GM23338 (cell line): ENCODE results near the gene KLHL6. TPM values are rescaled to one million over a fixed set of nuclear protein-coding genes. Genes with fewer than 3 reads are reported as not detected.

Source experiments
- ATAC-seq: fragments of 200-7000 bp; cut with Tn5 transposase; 3 replicates; pipeline ENCODE4 v1.9.1; 2020
- DNase-seq: peaks from one replicate; pipeline ENCODE4 v3.0.0-alpha.2; 2015; ENCODE audit warnings: low spot score
- H2AFZ ChIP-seq: fragments of 200-600 bp; sonication (generic); 2 replicates; pipeline ENCODE4 v1.8.0; 2016; ENCODE audit warnings: antibody characterized with exemption, mild to moderate bottlenecking, moderate library complexity
- H3F3A ChIP-seq: fragments of 200-600 bp; sonication (generic); replicated peaks from 2 replicates; pipeline ENCODE4 v1.8.0; 2017; ENCODE audit warnings: antibody characterized with exemption, mixed run types, low read depth
- H3K27ac ChIP-seq: fragments of 200-600 bp; sonication (generic); 2 replicates; pipeline ENCODE4 v1.6.1; 2016; ENCODE audit warnings: low read depth
- H3K27me3 ChIP-seq: fragments of 200-600 bp; sonication (generic); 2 replicates; pipeline ENCODE4 v1.8.0; 2016; ENCODE audit warnings: mild to moderate bottlenecking, mixed run types, moderate library complexity; ENCODE audit not compliant: insufficient read depth
- H3K36me3 ChIP-seq: fragments of 200-600 bp; sonication (generic); 2 replicates; pipeline ENCODE4 v1.8.0; 2016; ENCODE audit warnings: mild to moderate bottlenecking; ENCODE audit not compliant: insufficient read depth
- H3K4me1 ChIP-seq: fragments of 200-600 bp; sonication (generic); 2 replicates; pipeline ENCODE4 v1.8.0; 2016; ENCODE audit warnings: mild to moderate bottlenecking, moderate library complexity; ENCODE audit not compliant: insufficient read depth
- H3K4me2 ChIP-seq: fragments of 200-600 bp; sonication (generic); 2 replicates; pipeline ENCODE4 v1.7.1; 2017; ENCODE audit warnings: mixed run types
- H3K4me3 ChIP-seq: fragments of 200-600 bp; sonication (generic); 2 replicates; pipeline ENCODE4 v1.6.1; 2016; ENCODE audit warnings: mixed run types
- H3K79me2 ChIP-seq: fragments of 200-600 bp; sonication (generic); replicated peaks from 2 replicates; pipeline ENCODE4 v1.8.0; 2017; ENCODE audit warnings: mild to moderate bottlenecking; ENCODE audit not compliant: insufficient read depth
- H3K9me2 ChIP-seq: fragments of 200-600 bp; sonication (generic); 2 replicates; pipeline ENCODE4 v1.8.0; 2017; ENCODE audit not compliant: insufficient read depth
- H4K20me1 ChIP-seq: fragments of 200-600 bp; sonication (generic); replicated peaks from 2 replicates; pipeline ENCODE4 v1.8.0; 2017; ENCODE audit warnings: mild to moderate bottlenecking; ENCODE audit not compliant: insufficient read depth
- H3K27ac Mint-ChIP-seq: 2 replicates; pipeline ENCODE4 v1.8.0; 2020; ENCODE audit warnings: inconsistent platforms, mild to moderate bottlenecking, moderate library complexity, mixed read lengths
- H3K27me3 Mint-ChIP-seq: 3 replicates; pipeline ENCODE4 v1.8.0; 2022; ENCODE audit warnings: low read depth, mild to moderate bottlenecking, moderate library complexity, mixed read lengths, inconsistent platforms; ENCODE audit not compliant: insufficient read depth, poor library complexity
- H3K36me3 Mint-ChIP-seq: 3 replicates; pipeline ENCODE4 v1.8.0; 2021; ENCODE audit warnings: low read depth, mild to moderate bottlenecking, inconsistent platforms, moderate library complexity, mixed read lengths
- H3K4me1 Mint-ChIP-seq: 3 replicates; pipeline ENCODE4 v1.8.0; 2020; ENCODE audit warnings: mild to moderate bottlenecking, inconsistent platforms, mixed read lengths
- H3K4me3 Mint-ChIP-seq: 3 replicates; pipeline ENCODE4 v1.8.0; 2021; ENCODE audit warnings: moderate library complexity, mild to moderate bottlenecking, inconsistent platforms, mixed read lengths
- H3K9me3 Mint-ChIP-seq: 3 replicates; pipeline ENCODE4 v1.8.0; 2020; ENCODE audit warnings: moderate library complexity, mild to moderate bottlenecking, inconsistent platforms, mixed read lengths
- CREB1 ChIP-seq: fragments of 250-450 bp; sonication (Bioruptor Pico); IDR thresholded peaks from 2 replicates; pipeline ENCODE4 v1.5.0; 2020; ENCODE audit warnings: low read depth, mild to moderate bottlenecking, moderate library complexity
- EZH2 ChIP-seq: fragments of 200-600 bp; sonication (generic); IDR thresholded peaks from one replicate; pipeline ENCODE4 v1.8.0; 2017; ENCODE audit warnings: antibody characterized with exemption, mild to moderate bottlenecking, low read depth; ENCODE audit not compliant: unreplicated experiment
- EZH2phosphoT487 ChIP-seq: fragments of 200-600 bp; sonication (generic); IDR thresholded peaks from one replicate; pipeline ENCODE4 v1.8.1; 2018; ENCODE audit warnings: antibody characterized with exemption; ENCODE audit not compliant: unreplicated experiment
- JUNB ChIP-seq: IDR thresholded peaks from one replicate; pipeline ENCODE4 v1.6.1; 2016; ENCODE audit warnings: antibody characterized with exemption; ENCODE audit not compliant: unreplicated experiment
- NANOG ChIP-seq: IDR thresholded peaks from 2 replicates; pipeline ENCODE4 v1.6.1; 2016; ENCODE audit warnings: antibody characterized with exemption, borderline replicate concordance
- POLR2AphosphoS5 ChIP-seq: IDR thresholded peaks from 2 replicates; pipeline ENCODE4 v1.6.1; 2016; ENCODE audit warnings: antibody characterized with exemption, low read depth
- STAT1 ChIP-seq: IDR thresholded peaks from one replicate; pipeline ENCODE4 v1.6.1; 2016; ENCODE audit warnings: antibody characterized with exemption; ENCODE audit not compliant: unreplicated experiment
- ZNF331 ChIP-seq: fragments of 250-450 bp; sonication (Bioruptor Pico); IDR thresholded peaks from 2 replicates; pipeline ENCODE4 v1.5.0; 2020; ENCODE audit warnings: low read depth, mild to moderate bottlenecking, moderate library complexity
- polyA plus RNA-seq: library from polyadenylated mRNA; unstranded; fragments of >200 nt; fragmentation: Nextera tagmentation; extraction: Ambion mirVana; gene quantifications from 2 replicates; pipeline ENCODE4 v1.2.1, GENCODE V29; 2016
- total RNA-seq: library from RNA; depleted of rRNA; stranded (reverse); fragments of >200 nt; shearing (Covaris generic); gene quantifications from 2 replicates; pipeline ENCODE4 v1.2.3, GENCODE V29; 2014
- TF ChIP-seq, protein P1 (sequence below): IDR thresholded peaks from 2 replicates; pipeline ENCODE4 v1.6.1; 2016; ENCODE audit warnings: antibody characterized with exemption
- TF ChIP-seq, protein P2 (sequence below): IDR thresholded peaks from one replicate; pipeline ENCODE4 v1.6.1; 2018; ENCODE audit warnings: antibody characterized with exemption; ENCODE audit not compliant: unreplicated experiment
- TF ChIP-seq, protein P3 (sequence below): fragments of 250-450 bp; sonication (Bioruptor Pico); IDR thresholded peaks from 2 replicates; pipeline ENCODE4 v1.5.0; 2020; ENCODE audit warnings: mild to moderate bottlenecking, moderate library complexity

KLHL6 gene
- total and polyA plus RNA-seq, 2 experiments from 2014 or later, result not detected

DNA sequence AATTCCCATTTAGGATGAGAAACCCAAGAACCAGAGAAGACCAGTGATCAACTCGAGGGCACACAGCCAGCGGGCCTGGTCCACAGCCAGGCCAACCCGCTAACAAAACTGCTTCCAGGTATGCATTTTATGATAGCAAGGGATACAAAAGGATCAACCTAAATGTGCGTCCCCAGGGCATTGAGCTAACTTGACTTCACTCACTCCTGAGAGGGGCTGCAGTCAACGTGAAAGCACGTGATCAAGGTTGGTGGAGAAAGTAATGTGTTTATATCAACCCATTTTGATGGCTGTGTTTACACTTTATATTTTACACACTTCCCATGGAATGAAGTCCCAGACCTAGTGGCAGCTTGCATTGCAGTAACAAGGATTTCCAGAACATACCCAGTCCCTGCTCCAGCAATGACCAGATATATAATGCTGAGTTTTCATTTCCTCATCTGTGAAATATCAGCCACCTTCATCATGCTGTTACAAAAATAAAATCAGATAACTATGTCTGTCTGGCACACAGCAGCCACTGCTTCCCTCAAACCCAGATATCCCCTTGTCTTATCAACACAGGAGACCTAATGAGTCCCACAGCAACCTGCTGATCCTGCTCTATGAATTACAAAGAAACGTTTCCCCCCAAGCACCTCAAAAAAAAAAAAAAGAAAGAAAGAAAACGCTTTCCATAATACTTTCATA lies 2.0 kb downstream of the KLHL6 start:
- no peak overlapping the region for H3K4me3 Mint-ChIP-seq
- Histone ChIP-seq H3K4me3 (no peak overlapping the region), H3F3A (no peaks in the 10 kb centered on the region), H3K4me2 (peak overlapping the region; percentile 24; the same call in 1 of the 2 replicates), H3K4me1 (peaks cover 10% of the 10 kb centered on the region; the same call in 1 of the 2 replicates), H3K27ac (no peak overlapping the region), H4K20me1 (no peaks in the 10 kb centered on the region), H3K79me2 (no peaks in the 10 kb centered on the region), H3K27me3 (no peaks in the 10 kb centered on the region), H3K36me3 (no peaks in the 10 kb centered on the region), H2AFZ (peak overlapping the region; percentile 83), H3K9me2 (no peaks in the 10 kb centered on the region)
- DNase-seq (no peak), ATAC-seq (no peak)
- TF ChIP-seq, protein P1, sequence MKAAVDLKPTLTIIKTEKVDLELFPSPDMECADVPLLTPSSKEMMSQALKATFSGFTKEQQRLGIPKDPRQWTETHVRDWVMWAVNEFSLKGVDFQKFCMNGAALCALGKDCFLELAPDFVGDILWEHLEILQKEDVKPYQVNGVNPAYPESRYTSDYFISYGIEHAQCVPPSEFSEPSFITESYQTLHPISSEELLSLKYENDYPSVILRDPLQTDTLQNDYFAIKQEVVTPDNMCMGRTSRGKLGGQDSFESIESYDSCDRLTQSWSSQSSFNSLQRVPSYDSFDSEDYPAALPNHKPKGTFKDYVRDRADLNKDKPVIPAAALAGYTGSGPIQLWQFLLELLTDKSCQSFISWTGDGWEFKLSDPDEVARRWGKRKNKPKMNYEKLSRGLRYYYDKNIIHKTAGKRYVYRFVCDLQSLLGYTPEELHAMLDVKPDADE, result no peak
- TF ChIP-seq POLR2AphosphoS5 (no peak), EZH2phosphoT487 (no peak), STAT1 (no peak), NANOG (no peak), JUNB (no peak), ZNF331 (CRISPR knock-in tag) (no peak), EZH2 (no peak), CREB1 (CRISPR knock-in tag) (no peak)
- TF ChIP-seq, protein P2, sequence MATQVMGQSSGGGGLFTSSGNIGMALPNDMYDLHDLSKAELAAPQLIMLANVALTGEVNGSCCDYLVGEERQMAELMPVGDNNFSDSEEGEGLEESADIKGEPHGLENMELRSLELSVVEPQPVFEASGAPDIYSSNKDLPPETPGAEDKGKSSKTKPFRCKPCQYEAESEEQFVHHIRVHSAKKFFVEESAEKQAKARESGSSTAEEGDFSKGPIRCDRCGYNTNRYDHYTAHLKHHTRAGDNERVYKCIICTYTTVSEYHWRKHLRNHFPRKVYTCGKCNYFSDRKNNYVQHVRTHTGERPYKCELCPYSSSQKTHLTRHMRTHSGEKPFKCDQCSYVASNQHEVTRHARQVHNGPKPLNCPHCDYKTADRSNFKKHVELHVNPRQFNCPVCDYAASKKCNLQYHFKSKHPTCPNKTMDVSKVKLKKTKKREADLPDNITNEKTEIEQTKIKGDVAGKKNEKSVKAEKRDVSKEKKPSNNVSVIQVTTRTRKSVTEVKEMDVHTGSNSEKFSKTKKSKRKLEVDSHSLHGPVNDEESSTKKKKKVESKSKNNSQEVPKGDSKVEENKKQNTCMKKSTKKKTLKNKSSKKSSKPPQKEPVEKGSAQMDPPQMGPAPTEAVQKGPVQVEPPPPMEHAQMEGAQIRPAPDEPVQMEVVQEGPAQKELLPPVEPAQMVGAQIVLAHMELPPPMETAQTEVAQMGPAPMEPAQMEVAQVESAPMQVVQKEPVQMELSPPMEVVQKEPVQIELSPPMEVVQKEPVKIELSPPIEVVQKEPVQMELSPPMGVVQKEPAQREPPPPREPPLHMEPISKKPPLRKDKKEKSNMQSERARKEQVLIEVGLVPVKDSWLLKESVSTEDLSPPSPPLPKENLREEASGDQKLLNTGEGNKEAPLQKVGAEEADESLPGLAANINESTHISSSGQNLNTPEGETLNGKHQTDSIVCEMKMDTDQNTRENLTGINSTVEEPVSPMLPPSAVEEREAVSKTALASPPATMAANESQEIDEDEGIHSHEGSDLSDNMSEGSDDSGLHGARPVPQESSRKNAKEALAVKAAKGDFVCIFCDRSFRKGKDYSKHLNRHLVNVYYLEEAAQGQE, result no peak
- TF ChIP-seq, protein P3, sequence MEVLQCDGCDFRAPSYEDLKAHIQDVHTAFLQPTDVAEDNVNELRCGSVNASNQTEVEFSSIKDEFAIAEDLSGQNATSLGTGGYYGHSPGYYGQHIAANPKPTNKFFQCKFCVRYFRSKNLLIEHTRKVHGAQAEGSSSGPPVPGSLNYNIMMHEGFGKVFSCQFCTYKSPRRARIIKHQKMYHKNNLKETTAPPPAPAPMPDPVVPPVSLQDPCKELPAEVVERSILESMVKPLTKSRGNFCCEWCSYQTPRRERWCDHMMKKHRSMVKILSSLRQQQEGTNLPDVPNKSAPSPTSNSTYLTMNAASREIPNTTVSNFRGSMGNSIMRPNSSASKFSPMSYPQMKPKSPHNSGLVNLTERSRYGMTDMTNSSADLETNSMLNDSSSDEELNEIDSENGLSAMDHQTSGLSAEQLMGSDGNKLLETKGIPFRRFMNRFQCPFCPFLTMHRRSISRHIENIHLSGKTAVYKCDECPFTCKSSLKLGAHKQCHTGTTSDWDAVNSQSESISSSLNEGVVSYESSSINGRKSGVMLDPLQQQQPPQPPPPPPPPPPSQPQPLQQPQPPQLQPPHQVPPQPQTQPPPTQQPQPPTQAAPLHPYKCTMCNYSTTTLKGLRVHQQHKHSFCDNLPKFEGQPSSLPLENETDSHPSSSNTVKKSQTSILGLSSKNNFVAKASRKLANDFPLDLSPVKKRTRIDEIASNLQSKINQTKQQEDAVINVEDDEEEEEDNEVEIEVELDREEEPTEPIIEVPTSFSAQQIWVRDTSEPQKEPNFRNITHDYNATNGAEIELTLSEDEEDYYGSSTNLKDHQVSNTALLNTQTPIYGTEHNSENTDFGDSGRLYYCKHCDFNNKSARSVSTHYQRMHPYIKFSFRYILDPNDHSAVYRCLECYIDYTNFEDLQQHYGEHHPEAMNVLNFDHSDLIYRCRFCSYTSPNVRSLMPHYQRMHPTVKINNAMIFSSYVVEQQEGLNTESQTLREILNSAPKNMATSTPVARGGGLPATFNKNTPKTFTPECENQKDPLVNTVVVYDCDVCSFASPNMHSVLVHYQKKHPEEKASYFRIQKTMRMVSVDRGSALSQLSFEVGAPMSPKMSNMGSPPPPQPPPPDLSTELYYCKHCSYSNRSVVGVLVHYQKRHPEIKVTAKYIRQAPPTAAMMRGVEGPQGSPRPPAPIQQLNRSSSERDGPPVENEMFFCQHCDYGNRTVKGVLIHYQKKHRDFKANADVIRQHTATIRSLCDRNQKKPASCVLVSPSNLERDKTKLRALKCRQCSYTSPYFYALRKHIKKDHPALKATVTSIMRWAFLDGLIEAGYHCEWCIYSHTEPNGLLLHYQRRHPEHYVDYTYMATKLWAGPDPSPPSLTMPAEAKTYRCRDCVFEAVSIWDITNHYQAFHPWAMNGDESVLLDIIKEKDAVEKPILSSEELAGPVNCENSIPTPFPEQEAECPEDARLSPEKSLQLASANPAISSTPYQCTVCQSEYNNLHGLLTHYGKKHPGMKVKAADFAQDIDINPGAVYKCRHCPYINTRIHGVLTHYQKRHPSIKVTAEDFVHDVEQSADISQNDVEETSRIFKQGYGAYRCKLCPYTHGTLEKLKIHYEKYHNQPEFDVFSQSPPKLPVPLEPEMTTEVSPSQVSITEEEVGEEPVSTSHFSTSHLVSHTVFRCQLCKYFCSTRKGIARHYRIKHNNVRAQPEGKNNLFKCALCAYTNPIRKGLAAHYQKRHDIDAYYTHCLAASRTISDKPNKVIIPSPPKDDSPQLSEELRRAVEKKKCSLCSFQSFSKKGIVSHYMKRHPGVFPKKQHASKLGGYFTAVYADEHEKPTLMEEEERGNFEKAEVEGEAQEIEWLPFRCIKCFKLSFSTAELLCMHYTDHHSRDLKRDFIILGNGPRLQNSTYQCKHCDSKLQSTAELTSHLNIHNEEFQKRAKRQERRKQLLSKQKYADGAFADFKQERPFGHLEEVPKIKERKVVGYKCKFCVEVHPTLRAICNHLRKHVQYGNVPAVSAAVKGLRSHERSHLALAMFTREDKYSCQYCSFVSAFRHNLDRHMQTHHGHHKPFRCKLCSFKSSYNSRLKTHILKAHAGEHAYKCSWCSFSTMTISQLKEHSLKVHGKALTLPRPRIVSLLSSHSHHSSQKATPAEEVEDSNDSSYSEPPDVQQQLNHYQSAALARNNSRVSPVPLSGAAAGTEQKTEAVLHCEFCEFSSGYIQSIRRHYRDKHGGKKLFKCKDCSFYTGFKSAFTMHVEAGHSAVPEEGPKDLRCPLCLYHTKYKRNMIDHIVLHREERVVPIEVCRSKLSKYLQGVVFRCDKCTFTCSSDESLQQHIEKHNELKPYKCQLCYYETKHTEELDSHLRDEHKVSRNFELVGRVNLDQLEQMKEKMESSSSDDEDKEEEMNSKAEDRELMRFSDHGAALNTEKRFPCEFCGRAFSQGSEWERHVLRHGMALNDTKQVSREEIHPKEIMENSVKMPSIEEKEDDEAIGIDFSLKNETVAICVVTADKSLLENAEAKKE (CRISPR knock-in tag), result no peak
- no peaks in the 10 kb centered on the region for H3K36me3 Mint-ChIP-seq
- H3K4me1 Mint-ChIP-seq, result peaks cover 24% of the 10 kb centered on the region
- no peak overlapping the region for H3K27ac Mint-ChIP-seq
- H3K27me3 Mint-ChIP-seq, result peaks cover 1% of the 10 kb centered on the region
- no peaks in the 10 kb centered on the region for H3K9me3 Mint-ChIP-seq
